ENCODE data around the gene LEMD1. TPM values are rescaled to one million over a fixed set of nuclear protein-coding genes. Genes with fewer than 3 reads are reported as not detected.
"Not testable (repeated sequence)": the region's sequence is repeated elsewhere in the genome, so short reads cannot be mapped to it uniquely, and the experiment has no call there.

Gene LEMD1
- total RNA-seq, 4 donors from 2014 or later = not detected

GRCh38 chr1:205410581-205411298 lies 11.1 kb downstream of the LEMD1 start:
- Histone ChIP-seq H3K4me3 (no peak overlapping the region), H3K4me1 (no peaks in the 10 kb centered on the region), H3K9me3 (no peaks in the 10 kb centered on the region), H3K27me3 (no peaks in the 10 kb centered on the region), H3K27ac (no peak overlapping the region), H3K36me3 (no peaks in the 10 kb centered on the region)
- WGBS, 2 donors = 47 to 54% methylated on average over 5 of the region's 5 CpGs
- DNase-seq (ENCODE audit: low spot score in 2 of 2) = no peak
- no peak for TF ChIP-seq EP300 (IDR thresholded peaks at IDR 0.05)

GRCh38 chr1:205407970-205408369 lies 13.9 kb downstream of the LEMD1 start:
- H3K9me3 ChIP-seq = no peaks in the 10 kb centered on the region
- H3K27ac ChIP-seq = no peak overlapping the region
- no peak overlapping the region for H3K4me3 ChIP-seq
- no peaks in the 10 kb centered on the region for H3K4me1 ChIP-seq
- TF ChIP-seq EP300 (IDR thresholded peaks at IDR 0.05) (no peak), CTCF (IDR thresholded peaks at IDR 0.05) (no peak), POLR2A (IDR thresholded peaks at IDR 0.05) (no peak)
- no peaks in the 10 kb centered on the region for H3K36me3 ChIP-seq
- DNase-seq (ENCODE audit: low spot score in 2 of 2) = no peak
- WGBS, 2 donors = 86 to 88% methylated on average over 5 of the region's 5 CpGs
- H3K27me3 ChIP-seq = no peaks in the 10 kb centered on the region

DNA sequence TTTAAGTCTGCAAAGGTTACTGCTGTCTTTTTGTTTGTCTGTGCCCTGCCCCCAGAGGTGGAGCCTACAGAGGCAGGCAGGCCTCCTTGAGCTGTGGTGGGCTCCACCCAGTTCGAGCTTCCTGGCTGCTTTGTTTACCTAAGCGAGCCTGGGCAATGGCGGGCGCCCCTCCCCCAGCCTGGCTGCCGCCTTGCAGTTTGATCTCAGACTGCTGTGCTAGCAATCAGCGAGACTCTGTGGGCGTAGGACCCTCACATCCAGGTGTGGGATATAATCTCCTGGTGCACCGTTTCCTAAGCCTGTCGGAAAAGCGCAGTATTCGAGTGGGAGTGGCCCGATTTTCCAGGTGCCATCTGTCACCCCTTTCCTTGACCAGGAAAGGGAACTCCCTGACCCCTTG lies 15.6 kb downstream of the LEMD1 start:
- not testable (repeated sequence) for H3K36me3 ChIP-seq; H3K27ac ChIP-seq; H3K4me3 ChIP-seq; H3K27me3 ChIP-seq; H3K9me3 ChIP-seq; DNase-seq (ENCODE audit: low spot score in 2 of 2); H3K4me1 ChIP-seq
- WGBS, 2 donors = 89 to 100% methylated on average over 2 to 7 of the region's 12 CpGs

- not testable (repeated sequence) for H3K27me3 ChIP-seq; H3K9me3 ChIP-seq; H3K27ac ChIP-seq; H3K4me3 ChIP-seq; DNase-seq (ENCODE audit: low spot score in 2 of 2); H3K4me1 ChIP-seq; H3K36me3 ChIP-seq
- WGBS, 2 donors = 81 to 82% methylated on average over 3 of the region's 3 CpGs
Observed at GRCh38 chr1:205404484-205404883, 17.4 kb downstream of the LEMD1 start.

GRCh38 chr1:205398586-205398985 lies 23.3 kb downstream of the LEMD1 start:
- Histone ChIP-seq H3K27ac (no peak overlapping the region), H3K4me1 (no peaks in the 10 kb centered on the region), H3K4me3 (no peak overlapping the region), H3K36me3 (no peaks in the 10 kb centered on the region), H3K27me3 (no peaks in the 10 kb centered on the region), H3K9me3 (peaks cover 0 to 9% (median 0%) of the 10 kb centered on the region in 4 donors)
- no peak for TF ChIP-seq EP300 (IDR thresholded peaks at IDR 0.05)
- no peak for TF ChIP-seq CTCF (IDR thresholded peaks at IDR 0.05)
- no peak for TF ChIP-seq POLR2A (IDR thresholded peaks at IDR 0.05)
- no peak for DNase-seq (ENCODE audit: low spot score in 2 of 2)
- WGBS, 2 donors = 73 to 77% methylated on average over 4 of the region's 4 CpGs

DNA sequence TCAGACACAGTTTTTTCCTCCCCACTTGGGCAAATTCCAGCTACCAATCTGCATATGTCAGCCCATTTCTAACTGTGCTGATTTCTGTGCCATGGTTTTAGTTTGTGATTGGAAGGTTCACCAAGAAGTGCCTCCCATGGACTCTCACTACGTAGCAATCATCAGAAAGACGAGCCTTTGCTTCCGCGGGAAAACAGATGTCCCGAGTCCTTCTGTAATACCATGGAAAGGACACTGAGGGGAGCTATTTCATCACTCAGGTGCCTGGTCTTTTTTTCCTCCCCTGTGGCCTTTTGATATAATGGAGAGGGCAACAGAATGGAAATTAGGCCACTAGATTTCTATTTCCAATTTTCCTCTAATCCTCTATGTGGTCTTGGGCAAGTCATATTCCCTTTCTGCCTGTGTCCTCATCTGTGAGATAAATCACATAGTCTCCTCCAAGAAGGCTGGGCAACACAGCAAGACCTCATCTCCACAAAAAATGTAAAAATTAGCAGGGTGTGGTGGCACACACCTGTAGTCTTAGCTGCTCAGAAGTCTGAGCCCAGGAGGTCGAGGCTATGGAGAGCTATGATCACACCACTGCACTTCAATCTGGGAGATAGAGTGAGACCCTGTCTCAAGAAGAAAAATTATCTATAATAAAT lies 24.8 kb downstream of the LEMD1 start:
- Histone ChIP-seq H3K4me1 (no peaks in the 10 kb centered on the region), H3K4me3 (no peak overlapping the region), H3K9me3 (peaks cover 0 to 9% (median 0%) of the 10 kb centered on the region in 4 donors), H3K27me3 (peaks cover 0 to 4% of the 10 kb centered on the region in 2 donors), H3K27ac (no peak overlapping the region), H3K36me3 (no peaks in the 10 kb centered on the region)
- DNase-seq (ENCODE audit: low spot score in 2 of 2) = no peak
- TF ChIP-seq CTCF (IDR thresholded peaks at IDR 0.05) = peak; percentile 25 to 46 (median 41)
- TF ChIP-seq POLR2A (IDR thresholded peaks at IDR 0.05) = no peak
- WGBS, 2 donors = 7% methylated on average over 6 of the region's 6 CpGs
